Activated CD4-positive, CD25-positive, alpha-beta regulatory T cell treated with anti-CD3 and anti-CD28 coated beads, Interleukin-2, amount 50 U/mL, for 16 hours (primary cell): Measurements from ENCODE around the gene CFAP61.

Experiments
- DNase-seq: peaks from one replicate; pipeline ENCODE4 v3.0.0-alpha.2; 2020; ENCODE audit warnings: low read depth, low spot score

CFAP61 gene

DNA sequence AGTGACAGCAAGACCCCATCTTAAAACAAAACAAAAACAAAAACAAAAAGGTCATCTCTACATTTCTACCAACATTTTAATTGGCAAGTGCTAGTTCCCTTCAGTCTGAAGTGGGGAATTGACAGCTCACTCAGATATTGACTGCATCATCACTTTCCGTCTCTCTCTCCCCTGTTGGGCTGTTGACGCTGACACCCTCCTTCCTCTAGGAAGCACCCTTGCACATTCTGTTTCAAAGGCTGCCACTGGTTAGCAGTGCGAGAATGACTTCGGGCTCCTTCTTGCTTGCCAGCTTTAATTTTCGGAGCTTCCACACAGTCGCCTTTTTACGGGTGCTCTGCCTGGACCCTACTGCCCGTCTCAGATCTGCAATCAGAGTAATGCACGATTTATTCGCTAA lies 218.9 kb downstream of the CFAP61 start:
- no peak for DNase-seq

DNA sequence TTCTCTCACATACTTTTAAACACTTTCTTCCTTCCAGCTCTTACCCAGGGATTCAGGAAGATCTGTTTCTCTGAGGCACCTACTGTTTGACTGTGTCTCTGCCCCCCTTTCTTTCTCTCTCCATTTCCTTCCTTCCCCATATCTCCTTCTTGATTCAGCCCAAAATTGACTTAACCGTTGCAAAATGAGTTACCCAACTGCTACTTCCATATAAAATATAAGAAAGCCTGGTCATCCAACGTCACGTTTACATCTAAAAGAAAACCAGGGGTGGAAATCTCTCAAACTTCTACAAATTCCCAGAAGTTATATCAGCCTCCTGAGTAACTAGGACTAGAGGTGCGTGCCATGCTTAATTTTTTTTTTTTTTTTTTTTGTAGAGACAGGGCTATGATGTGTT lies 220.4 kb downstream of the CFAP61 start:
- no peak for DNase-seq

DNA sequence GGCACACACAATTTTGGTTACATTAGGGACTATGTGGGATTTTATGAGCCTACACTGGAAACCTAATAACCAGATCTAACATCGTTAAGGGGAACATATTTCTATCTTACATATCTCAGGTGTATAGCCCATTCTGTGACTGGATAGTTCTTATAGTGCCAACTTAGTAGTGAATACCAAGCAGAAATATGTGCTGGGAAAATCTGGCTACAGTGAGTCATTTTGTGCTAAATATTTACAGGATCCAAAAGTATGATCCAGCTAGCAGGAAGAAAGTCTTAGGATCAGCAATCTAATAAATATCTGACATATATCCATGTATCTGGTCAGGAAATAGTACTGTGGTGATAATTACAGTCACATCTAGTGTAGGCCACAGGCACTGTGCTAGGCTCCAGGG lies 221.0 kb downstream of the CFAP61 start:
- no peak for DNase-seq

DNA sequence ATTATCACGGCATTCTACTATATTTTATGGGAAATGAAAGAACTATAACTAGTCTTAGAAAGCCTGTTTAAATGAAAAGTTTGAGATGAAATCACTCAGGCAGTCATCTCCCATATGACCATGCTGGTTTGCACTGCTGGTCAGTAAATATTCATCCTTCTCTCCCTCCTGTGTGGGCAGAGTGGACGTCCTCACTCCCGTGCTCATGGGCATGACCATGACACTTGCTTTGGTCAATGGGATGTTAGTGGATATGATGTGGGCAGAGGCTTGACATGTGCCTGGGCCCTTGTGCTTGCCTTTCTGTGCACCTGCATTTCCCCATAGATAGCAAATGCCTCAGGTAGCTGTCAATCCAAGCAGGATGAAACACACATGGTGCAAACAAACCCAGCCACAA lies 222.5 kb downstream of the CFAP61 start:
- no peak for DNase-seq

DNA sequence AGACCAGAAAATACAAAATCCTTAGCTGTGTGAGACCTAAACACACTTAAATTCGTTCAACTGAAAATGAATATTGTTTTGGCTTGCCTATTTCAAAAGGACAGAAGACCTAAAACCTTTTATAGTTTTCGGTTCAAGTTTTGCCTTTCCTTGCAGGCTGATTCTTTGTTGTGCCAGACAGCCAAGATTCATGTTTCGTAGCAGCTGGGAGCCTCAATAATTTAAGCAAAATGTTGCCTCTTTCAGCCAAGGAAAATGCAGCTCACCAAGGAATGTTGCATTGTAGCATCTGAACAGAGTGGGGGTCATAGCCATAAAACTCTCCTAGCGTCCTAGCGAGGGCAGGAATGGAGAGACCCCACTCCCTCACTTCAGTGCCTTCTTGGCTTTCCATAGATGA lies 223.3 kb downstream of the CFAP61 start:
- DNase-seq: no peak

DNA sequence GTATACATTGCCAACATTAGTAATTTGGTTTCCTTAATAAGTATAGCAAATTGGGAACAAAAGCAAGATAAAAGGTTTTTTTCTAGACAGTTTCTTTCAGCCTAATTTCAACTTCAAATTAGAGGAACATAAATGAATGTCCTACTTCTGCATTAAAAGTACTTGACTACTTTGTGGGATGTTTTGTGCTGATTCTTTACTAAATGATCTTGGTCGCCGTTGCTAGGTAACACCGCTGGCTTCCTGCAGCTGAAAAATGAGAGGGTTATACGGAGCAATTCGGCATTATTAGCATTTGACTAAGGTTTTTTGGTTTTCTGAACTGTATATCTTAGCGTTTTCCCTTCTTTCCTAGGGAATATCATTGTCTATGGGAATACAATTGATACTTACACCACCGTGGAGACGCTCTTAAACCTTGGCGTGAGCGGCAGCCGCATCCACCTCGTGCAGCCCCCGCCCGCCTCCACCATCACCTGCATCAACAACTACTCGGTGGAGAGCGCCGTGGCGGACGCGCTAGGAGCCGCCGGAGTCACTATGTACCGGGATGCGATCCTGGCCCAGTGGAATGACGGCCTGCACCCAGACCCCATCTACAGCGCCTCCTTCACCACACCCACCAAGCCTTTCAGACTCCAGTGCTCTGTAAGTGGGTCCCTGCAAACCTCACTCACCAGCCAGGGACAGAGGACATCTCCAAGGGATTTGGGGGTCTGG lies 224.6 kb downstream of the CFAP61 start:
- no peak for DNase-seq

DNA sequence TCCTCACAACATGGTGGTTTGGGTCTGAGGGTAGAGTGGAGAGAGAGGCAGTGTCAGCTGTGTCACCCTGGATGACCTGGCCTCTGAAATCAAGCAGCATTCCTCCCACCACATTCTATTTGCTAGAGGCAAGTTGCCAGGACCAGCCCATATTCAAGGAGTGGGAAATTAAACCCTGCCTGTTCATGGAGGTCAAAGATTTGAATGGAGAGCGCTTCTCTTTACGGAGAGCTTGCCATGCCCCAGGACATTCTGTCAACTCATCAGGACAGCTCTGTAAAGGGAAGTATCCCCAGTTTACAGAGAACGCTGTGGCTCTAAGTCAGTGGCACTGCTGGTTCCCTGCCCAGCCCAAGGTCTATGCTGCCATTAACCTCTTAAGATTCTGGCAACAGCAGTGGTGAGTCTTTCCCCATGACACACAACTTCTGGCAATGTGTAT lies 225.6 kb downstream of the CFAP61 start:
- no peak for DNase-seq

DNA sequence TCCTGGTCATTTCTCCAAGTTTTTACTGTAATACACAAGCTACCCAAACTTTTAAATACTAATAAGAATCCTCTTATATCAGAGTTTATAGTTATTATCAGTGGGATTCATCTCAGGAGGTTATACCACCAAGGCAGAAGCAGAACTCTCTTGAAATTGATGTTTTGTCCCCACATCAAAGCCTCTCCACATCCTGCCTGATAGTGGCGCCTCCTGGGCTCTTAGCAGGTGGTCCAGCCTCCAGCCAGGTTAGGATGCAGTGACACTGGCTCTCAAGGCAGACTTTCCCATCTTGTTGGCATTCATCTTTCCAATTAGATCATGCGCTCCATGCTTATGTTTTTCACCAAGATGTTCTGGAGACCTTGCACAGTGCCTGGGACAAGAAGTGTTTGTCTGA lies 233.7 kb downstream of the CFAP61 start:
- DNase-seq: no peak

DNA sequence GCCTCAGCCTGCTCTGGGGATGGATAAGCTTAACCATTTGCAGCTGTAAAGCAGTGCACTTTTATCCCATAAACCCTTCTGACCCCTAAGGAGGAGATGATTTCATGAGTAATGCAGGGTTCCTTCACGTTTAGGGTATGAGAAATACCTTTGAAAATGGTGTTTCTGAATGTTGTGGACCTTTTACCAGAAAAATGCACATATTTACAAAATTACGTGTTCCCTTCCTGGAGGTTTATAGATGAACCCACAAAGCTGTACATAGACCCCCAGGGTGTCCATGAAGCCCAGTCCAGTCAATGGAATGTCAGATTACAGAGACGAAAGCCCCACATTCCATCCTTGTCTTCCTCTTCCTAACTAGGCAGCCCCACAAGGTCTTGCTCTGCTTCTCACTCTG lies 237.0 kb downstream of the CFAP61 start:
- DNase-seq: no peak

DNA sequence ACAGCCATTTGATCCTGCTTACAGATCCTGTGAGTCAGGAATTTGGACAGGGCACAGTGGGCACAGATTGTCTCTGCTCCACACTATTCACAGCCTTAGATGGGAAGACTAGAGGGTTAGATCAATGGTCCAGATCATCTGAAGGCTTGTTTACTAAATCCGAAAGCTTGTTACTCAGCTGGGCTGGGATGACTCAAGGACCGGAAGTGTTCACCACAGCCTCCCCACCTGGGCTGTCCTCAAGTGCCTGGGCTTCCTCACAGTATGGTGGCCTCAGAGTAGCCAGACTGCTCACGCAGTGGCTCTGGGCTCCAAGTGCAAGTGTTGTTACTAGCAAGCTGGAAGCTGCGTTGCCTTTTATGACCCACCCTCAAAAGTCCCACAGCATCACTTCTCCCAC lies 240.1 kb downstream of the CFAP61 start:
- DNase-seq: no peak

DNA sequence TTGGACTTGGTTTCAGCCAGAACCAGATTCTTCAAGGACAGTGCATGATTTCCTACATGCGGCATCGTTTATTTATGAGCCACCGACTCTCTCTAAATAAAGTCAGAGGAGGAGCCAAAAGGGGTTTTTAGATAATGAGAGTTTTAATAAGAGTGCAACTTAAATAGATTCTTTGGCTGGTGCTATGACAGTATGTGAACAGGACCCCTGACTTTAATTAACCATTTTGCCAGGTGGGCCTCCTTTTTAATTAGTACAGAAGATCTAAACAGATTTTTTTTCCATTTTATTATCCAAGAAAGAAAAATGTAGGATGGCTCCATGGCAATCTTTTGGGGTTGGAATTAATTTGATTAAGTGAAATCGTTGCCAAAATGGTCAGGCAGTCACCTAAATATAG lies 240.8 kb downstream of the CFAP61 start:
- DNase-seq: no peak

DNA sequence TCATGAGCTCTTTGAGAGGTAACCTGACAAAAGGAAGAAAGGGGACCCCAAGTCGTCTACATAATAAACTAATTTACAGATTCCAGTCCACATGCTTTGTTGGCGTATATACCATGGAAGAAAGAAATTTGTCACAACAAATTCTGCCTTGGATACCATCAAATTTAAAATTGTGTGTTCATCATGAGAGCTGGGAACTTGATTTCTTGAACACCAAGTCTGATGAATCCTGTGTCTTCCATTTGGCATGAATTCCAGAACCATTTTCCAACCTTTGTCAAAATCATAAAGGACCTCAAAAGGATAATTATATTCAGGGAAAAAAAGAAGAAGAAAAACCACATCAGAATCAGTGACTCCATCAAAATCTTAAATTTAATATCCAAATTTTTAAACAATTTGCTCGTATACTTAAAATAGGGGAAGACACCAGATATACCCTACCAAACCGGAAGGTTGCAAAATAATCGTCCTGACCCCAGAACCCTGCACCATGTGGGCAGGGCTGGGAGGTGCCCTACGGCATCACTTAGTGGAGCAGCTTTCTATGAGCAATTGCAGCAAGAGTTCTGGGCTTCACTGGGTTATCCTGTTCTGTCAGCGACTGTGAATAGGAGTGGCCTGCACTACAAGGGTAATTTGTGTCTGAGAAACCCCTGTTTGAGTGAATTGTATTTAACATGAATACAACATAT lies 241.5 kb downstream of the CFAP61 start:
- no peak for DNase-seq

DNA sequence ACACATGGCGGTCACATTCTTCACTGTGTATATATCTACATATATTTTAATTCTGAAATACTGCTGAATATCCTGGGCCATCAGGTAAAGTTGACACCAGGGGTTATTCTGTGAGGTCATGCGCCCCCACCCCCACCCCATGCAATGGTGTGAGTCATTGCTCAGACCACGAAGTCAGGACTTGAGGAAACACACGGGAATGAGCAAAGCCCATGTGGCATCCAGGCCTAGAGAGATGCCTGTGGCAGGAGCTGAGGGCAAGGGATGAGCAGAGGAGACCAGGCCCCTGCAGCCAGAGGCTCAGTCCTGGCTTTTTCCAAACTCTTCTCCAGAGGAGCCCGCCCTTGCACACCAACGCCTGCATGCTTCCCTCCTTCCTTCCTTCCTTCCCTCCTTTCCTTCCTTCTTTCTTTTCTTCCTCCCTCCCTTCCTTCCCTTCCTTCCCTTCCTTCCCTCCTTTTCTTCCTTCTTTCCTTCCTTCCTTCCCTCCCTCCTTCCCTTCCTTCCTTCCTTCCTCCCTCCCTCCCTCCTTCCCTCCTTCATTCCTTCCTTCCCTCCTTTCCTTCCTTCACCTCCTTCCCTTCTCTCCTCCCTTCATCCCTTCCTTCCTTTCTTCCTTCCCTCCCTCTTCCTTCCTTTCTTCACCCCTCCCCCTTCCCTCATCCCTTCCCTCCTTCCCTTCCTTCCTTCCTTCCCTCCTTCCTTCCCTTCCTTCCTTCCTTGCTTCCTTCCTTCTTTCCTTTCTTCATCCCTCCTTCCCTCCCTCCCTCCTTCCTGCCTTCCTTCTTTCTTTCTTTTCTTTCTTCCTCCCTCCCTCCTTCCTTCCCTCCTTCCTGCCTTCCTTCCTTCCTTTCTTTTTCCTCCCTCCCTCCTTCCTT lies 243.5 kb downstream of the CFAP61 start:
- no peak for DNase-seq

DNA sequence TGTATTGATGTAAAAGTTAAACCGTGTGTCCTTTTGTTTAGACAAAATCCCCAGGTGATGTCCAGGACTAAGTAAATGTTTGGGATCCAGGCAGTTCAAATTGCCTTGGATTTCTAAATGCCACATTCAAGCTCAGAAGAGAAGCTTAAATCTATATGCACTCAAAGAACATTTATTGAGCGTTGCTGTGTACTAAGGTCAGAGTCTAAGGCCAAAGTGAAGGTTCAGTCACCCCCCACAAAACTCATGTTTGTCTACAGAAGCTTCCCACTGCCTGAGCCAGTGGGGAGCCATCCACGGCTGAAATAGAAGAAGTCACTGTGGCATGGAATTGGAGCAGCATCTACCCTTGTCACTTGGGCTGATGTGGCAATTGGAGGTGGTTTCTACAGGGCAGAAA lies 244.8 kb downstream of the CFAP61 start:
- no peak for DNase-seq

DNA sequence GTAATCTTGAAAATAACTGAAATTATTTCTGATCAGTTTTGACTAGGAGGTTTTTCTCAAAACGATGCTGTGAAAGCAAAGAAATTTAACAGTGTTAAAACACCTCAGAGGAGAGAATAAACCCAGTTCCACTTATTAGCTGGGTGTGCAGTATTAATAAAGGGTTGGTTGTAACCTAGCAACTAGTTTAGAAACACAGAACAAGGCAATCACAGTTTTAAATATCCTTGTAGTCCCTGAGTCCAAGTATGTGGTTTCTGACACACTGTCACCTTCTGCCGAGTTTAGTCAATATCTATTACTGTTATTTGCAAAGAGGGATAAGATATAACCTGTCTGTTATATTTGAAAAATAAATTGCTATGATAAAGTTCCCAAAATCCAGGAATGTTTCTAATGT lies 245.4 kb downstream of the CFAP61 start:
- no peak for DNase-seq

DNA sequence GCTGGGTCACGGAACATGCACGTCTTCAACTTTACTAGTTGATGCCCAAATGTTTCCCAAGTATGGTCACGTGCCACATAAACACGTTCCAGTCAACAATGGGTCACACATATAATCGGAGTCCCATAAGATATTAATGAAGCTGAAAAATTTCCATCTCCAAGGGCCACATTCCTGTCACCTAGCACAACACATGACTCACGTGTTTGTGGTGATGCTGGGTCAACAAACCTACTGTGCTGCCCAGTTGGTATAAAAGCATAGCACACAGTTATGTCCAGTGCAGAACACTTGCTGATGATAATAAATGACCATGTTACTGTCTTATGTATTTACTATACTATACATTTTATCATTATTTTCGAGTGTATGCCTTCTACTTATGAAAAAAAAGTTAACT lies 247.6 kb downstream of the CFAP61 start:
- DNase-seq: no peak

DNA sequence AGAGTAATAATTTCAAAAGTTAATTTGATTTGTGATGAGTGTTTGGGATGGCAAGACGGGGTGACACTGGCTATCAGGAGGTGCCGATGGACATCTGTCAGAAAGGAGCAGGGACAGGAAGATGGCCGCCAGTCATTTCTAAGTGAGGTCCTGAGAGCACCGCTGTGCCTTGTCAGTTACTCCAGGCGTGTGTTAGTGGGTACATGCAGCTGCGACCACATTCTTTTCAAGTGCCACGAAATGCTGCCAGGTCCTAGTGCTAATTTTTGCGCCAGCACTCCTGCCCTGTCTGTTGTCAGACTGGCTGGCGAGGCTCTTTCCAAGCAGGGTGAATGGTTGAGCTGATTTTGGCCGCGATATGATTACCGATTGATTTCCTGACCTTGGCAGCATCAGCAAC lies 251.0 kb downstream of the CFAP61 start:
- DNase-seq: no peak

DNA sequence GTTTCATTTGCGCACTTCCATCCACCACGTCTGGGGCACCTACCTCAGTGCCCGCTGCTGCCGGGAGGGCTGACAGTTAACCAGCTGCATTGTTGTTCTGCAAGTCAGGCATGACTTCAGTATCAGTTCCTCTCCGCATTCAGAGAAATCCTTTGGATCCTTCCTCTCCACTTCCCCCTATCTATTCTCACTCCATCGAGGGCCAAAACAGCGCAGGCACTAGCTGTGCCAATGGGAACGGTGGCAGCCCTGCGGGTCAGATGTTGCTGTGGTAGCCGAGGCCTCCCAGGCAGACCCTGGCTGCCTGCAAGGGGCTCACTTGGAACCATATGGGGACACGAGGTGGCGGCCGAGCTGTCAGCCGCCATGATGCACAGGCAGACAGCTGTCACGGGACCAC lies 251.4 kb downstream of the CFAP61 start:
- DNase-seq: no peak

DNA sequence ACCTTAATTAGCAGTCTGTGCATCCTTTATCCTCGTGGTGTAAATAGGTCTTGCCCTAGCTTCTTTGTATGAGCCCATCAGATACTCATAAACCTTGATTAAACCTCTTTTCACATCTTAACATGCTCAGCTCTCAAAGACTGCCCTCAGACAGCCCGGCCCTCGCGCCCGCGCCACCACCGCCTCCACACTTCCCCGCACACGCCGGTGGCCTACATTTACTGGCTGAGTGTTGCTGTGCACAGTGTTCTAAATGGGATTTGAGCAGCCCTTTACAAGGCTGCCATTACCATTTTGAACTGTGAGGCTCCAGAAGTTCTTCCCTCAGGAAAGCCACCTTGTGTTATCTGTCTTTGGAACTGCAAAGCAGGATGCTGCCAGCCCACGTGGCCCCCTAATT lies 252.6 kb downstream of the CFAP61 start:
- DNase-seq: no peak

DNA sequence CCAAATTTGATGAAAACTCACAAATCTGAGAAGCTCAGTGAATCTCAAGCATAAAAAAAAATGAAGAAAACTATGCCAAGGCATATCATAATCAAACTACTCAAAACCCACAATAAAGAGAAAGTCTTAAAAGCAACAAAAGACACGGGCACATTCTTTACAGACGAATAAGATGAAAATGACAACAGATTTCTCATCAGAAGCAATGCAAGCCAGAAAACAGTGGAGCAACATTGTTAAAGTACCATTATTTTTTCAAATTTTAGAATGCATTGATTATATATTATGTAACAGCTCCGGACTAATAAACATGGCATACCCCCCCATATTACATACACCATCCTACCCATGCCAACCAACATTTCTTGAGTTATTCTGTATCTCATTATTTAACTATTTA lies 260.2 kb downstream of the CFAP61 start:
- DNase-seq: no peak

DNA sequence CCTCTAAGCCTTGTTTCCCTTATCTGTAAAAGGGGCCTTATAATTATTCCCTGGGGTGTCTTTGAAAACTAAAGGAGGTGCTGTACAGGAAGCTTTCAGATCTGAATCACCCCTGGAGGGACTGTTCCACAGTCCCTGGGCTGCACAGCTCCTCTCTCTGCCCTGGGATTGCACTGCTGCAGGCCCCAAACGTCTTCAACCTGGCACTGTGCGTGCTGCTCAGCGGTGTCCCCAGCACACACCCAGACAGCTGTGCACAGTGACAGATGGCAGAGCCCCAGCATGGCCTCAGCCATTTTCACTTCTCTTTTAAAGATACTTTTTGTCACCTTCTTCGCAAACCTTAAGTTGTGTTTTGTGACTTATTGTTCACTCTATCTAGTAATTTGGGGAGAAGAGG lies 264.9 kb downstream of the CFAP61 start:
- no peak for DNase-seq

DNA sequence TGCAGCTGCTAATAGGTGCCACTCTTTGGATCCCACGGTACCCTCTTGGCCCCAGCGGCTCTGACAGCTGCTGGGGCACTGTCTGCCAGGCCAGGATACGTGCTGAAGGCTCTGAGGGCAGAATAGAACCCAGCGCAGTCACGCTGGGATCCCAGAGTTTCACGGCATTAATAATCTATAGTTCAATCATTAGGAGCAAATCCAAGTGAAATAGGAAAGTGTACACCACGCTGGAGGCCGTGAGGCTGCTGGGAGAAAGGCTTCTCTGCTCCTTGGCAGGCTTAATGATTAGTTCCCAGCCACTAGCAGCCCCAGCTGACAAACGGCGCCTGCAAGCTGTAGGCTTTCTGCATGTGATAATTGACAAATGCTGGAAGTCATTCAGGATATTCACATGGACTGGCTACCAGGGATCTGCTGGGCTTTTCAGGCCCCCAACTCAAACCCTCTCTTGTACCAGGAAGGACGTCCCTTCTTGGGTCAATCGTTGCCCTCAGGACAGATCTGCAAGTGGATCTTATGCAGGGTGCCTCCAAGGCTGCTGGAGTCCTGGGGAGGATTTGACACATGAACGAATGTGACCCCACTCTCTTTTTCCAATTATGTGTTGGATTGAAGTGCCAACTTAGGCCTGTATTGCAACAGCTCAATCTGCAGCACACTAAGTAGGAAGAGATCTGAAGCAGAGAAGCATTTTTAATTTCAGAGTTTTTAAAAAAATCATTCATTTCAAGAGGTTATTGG lies 265.5 kb downstream of the CFAP61 start:
- DNase-seq: no peak
